ENCODE measurements around the gene TCERG1L.
"Not testable (repeated sequence)": the region's sequence is repeated elsewhere in the genome, so short reads cannot be mapped to it uniquely, and the experiment has no call there.

Gene TCERG1L

GRCh38 chr10:131160219-131160875 is 151.2 kb downstream of the TCERG1L start:
- no peak for DNase-seq

GRCh38 chr10:131159771-131160170 is 151.8 kb downstream of the TCERG1L start:
- peak in 1 of 2 experiments; percentile 26 for DNase-seq

GRCh38 chr10:131158695-131159094 is 152.8 kb downstream of the TCERG1L start:
- DNase-seq = no peak

GRCh38 chr10:131157899-131158298 is 153.6 kb downstream of the TCERG1L start:
- DNase-seq = no peak

- no peak for DNase-seq
These were observed 155.7 kb downstream of the TCERG1L start for GRCh38 chr10:131155876-131156230.

- no peak for DNase-seq
These were observed 156.2 kb downstream of the TCERG1L start for GRCh38 chr10:131155218-131155875.

GRCh38 chr10:131154306-131155025 is 157.1 kb downstream of the TCERG1L start:
- DNase-seq = no peak

GRCh38 chr10:131152456-131152855 is 159.1 kb downstream of the TCERG1L start:
- DNase-seq = not testable (repeated sequence)

GRCh38 chr10:131150126-131150525 is 161.4 kb downstream of the TCERG1L start:
- no peak for DNase-seq

GRCh38 chr10:131149586-131149985 is 161.9 kb downstream of the TCERG1L start:
- no peak for DNase-seq

GRCh38 chr10:131149111-131149510 is 162.4 kb downstream of the TCERG1L start:
- DNase-seq = no peak

- DNase-seq = no peak
These were observed 163.3 kb downstream of the TCERG1L start for GRCh38 chr10:131148270-131148669.

- no peak for DNase-seq
These were observed 164.1 kb downstream of the TCERG1L start for GRCh38 chr10:131147301-131147975.

GRCh38 chr10:131146790-131147189 is 164.7 kb downstream of the TCERG1L start:
- no peak for DNase-seq

GRCh38 chr10:131145756-131146155 is 165.8 kb downstream of the TCERG1L start:
- DNase-seq = no peak

GRCh38 chr10:131144711-131145375 is 166.7 kb downstream of the TCERG1L start:
- DNase-seq = no peak

- no peak for DNase-seq
These were observed 167.3 kb downstream of the TCERG1L start for GRCh38 chr10:131144196-131144595.

GRCh38 chr10:131143425-131144165 is 167.9 kb downstream of the TCERG1L start:
- no peak for DNase-seq

- DNase-seq = peak in 1 of 2 experiments; percentile 39
These were observed 168.8 kb downstream of the TCERG1L start for GRCh38 chr10:131142517-131143380.

- DNase-seq = peak; percentile 72 to 91
These were observed 169.6 kb downstream of the TCERG1L start for GRCh38 chr10:131141645-131142516.

Measured in NCI-H2081 (cell line).